Ishikawa (cell line): ENCODE results near the gene TANGO6.

Source experiments
- CEBPB ChIP-seq: IDR thresholded peaks from 2 replicates; pipeline ENCODE4 v1.6.1; 2012
- CREB1 ChIP-seq: IDR thresholded peaks from 2 replicates; pipeline ENCODE4 v1.6.1; 2012; ENCODE audit warnings: low read depth
- EGR1 ChIP-seq: IDR thresholded peaks from 2 replicates; pipeline ENCODE4 v1.6.1; 2012
- EP300 ChIP-seq: IDR thresholded peaks from 2 replicates; pipeline ENCODE4 v1.6.1; 2012; ENCODE audit warnings: borderline replicate concordance
- FOXM1 ChIP-seq: IDR thresholded peaks from 2 replicates; pipeline ENCODE4 v1.6.1; 2012; ENCODE audit warnings: low read depth, borderline replicate concordance
- MAX ChIP-seq: IDR thresholded peaks from 2 replicates; pipeline ENCODE4 v1.6.1; 2012
- NFIC ChIP-seq: IDR thresholded peaks from 2 replicates; pipeline ENCODE4 v1.6.1; 2012
- RAD21 ChIP-seq: IDR thresholded peaks from 2 replicates; pipeline ENCODE4 v1.6.1; 2012; ENCODE audit warnings: low read depth
- REST ChIP-seq: IDR thresholded peaks from 2 replicates; pipeline ENCODE4 v1.6.1; 2012; ENCODE audit warnings: low read depth, mild to moderate bottlenecking
- TAF1 ChIP-seq: IDR thresholded peaks from 2 replicates; pipeline ENCODE4 v1.6.1; 2012; ENCODE audit warnings: low read depth, mild to moderate bottlenecking
- TCF12 ChIP-seq: IDR thresholded peaks from 2 replicates; pipeline ENCODE4 v1.6.1; 2012; ENCODE audit warnings: low read depth
- TEAD4 ChIP-seq: IDR thresholded peaks from 2 replicates; pipeline ENCODE4 v1.6.1; 2012
- USF1 ChIP-seq: IDR thresholded peaks from 2 replicates; pipeline ENCODE4 v1.6.1; 2012
- YY1 ChIP-seq: IDR thresholded peaks from 2 replicates; pipeline ENCODE4 v1.6.1; 2012; ENCODE audit warnings: low read depth
- ZBTB7A ChIP-seq: IDR thresholded peaks from 2 replicates; pipeline ENCODE4 v1.6.1; 2012; ENCODE audit warnings: low read depth

Gene TANGO6

GRCh38 chr16:69115361-69115760, 272.0 kb downstream of the TANGO6 start:
- TF ChIP-seq ZBTB7A: no peak
- TF ChIP-seq CEBPB: no peak
- TF ChIP-seq NFIC: no peak
- no peak for TF ChIP-seq REST
- no peak for TF ChIP-seq TCF12
- TF ChIP-seq RAD21: no peak
- no peak for TF ChIP-seq MAX
- no peak for TF ChIP-seq TAF1
- no peak for TF ChIP-seq YY1

- TF ChIP-seq YY1 (no peak), USF1 (no peak), RAD21 (no peak), CEBPB (no peak), CREB1 (no peak), EGR1 (no peak), REST (no peak), NFIC (no peak), ZBTB7A (no peak), TEAD4 (no peak), MAX (no peak), EP300 (no peak), TAF1 (no peak), FOXM1 (no peak)
Observed at GRCh38 chr16:69115837-69116236, 272.5 kb downstream of the TANGO6 start.

- no peak for TF ChIP-seq EGR1
- TF ChIP-seq USF1: no peak
- no peak for TF ChIP-seq RAD21
- TF ChIP-seq TAF1: no peak
Observed at GRCh38 chr16:69116256-69116875, 273.0 kb downstream of the TANGO6 start.

GRCh38 chr16:69116906-69117305, 273.6 kb downstream of the TANGO6 start:
- TF ChIP-seq FOXM1 (no peak), REST (no peak), NFIC (no peak), RAD21 (no peak), TCF12 (no peak), CEBPB (no peak), ZBTB7A (no peak), YY1 (no peak), EP300 (no peak), CREB1 (no peak), MAX (no peak), EGR1 (no peak), TAF1 (no peak), USF1 (no peak), TEAD4 (no peak)
